RWPE2 (cell line): Measurements from ENCODE around the gene RARB.
A peak's percentile ranks its signal among the peaks of the same experiment; 100 is the strongest.

Experiments
- ATAC-seq: fragments of 200-7000 bp; cut with Tn5 transposase; 3 replicates; pipeline ENCODE4 v1.9.1; 2021; ENCODE audit warnings: low read depth
- DNase-seq: peaks from one replicate; pipeline ENCODE4 v3.0.0-alpha.2; 2020; ENCODE audit warnings: low spot score
- H3K27ac ChIP-seq: fragments of 450-650 bp; 2 replicates; pipeline ENCODE4 v1.5.1; 2017; ENCODE audit warnings: mild to moderate bottlenecking; ENCODE audit not compliant: poor library complexity, severe bottlenecking
- H3K27me3 ChIP-seq: fragments of 250-450 bp; sonication (Bioruptor Pico); 2 replicates; pipeline ENCODE4 v1.5.1; 2021; ENCODE audit warnings: mild to moderate bottlenecking, moderate library complexity; ENCODE audit not compliant: insufficient read depth, poor library complexity, severe bottlenecking
- H3K36me3 ChIP-seq: fragments of 250-450 bp; sonication (Bioruptor Pico); 2 replicates; pipeline ENCODE4 v1.5.1; 2020; ENCODE audit warnings: low read depth, mild to moderate bottlenecking, moderate library complexity
- H3K4me1 ChIP-seq: fragments of 250-450 bp; sonication (Bioruptor Pico); 2 replicates; pipeline ENCODE4 v1.5.1; 2021; ENCODE audit warnings: mild to moderate bottlenecking, moderate library complexity; ENCODE audit not compliant: insufficient read depth, poor library complexity, severe bottlenecking
- H3K4me3 ChIP-seq: fragments of 250-450 bp; sonication (Bioruptor Pico); 2 replicates; pipeline ENCODE4 v1.5.1; 2021; ENCODE audit warnings: mild to moderate bottlenecking, moderate library complexity; ENCODE audit not compliant: severe bottlenecking
- H3K9me3 ChIP-seq: fragments of 250-450 bp; sonication (Bioruptor Pico); 2 replicates; pipeline ENCODE4 v1.5.1; 2021; ENCODE audit warnings: mild to moderate bottlenecking, moderate library complexity; ENCODE audit not compliant: severe bottlenecking
- TF ChIP-seq, protein P1 (sequence below): fragments of 450-650 bp; IDR thresholded peaks from one replicate; pipeline ENCODE4 v1.5.1; 2017; ENCODE audit warnings: mild to moderate bottlenecking, moderate library complexity; ENCODE audit not compliant: poor library complexity, severe bottlenecking

The RARB gene

DNA sequence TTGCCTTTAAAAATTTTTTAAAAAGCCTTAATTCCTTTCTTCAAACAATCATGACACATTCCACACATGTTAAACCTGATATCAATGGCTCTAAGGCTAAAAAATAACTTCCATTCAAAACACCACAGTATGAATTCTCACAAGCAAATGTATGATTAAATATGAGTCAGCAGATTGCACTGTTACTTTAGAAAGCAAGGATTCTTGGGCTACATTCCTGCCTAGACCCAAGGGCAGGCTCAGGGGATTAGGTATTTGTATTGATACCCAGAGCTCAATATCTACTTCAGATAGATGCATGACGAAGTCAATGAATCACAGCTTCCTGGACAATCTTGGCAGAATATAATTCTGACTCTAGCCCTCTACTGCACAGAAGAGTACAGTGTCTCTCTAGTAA lies 65.7 kb downstream of the RARB start:
- Histone ChIP-seq H3K4me1 (no peaks in the 10 kb centered on the region), H3K9me3 (peaks cover 2% of the 10 kb centered on the region), H3K27ac (peak overlapping the region; percentile 74), H3K27me3 (no peaks in the 10 kb centered on the region), H3K36me3 (no peaks in the 10 kb centered on the region), H3K4me3 (no peak overlapping the region)
- TF ChIP-seq, protein P1, sequence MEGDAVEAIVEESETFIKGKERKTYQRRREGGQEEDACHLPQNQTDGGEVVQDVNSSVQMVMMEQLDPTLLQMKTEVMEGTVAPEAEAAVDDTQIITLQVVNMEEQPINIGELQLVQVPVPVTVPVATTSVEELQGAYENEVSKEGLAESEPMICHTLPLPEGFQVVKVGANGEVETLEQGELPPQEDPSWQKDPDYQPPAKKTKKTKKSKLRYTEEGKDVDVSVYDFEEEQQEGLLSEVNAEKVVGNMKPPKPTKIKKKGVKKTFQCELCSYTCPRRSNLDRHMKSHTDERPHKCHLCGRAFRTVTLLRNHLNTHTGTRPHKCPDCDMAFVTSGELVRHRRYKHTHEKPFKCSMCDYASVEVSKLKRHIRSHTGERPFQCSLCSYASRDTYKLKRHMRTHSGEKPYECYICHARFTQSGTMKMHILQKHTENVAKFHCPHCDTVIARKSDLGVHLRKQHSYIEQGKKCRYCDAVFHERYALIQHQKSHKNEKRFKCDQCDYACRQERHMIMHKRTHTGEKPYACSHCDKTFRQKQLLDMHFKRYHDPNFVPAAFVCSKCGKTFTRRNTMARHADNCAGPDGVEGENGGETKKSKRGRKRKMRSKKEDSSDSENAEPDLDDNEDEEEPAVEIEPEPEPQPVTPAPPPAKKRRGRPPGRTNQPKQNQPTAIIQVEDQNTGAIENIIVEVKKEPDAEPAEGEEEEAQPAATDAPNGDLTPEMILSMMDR: no peak
- ATAC-seq (peak; percentile 73; the same call in 2 of the 3 replicates), DNase-seq (no peak)

DNA sequence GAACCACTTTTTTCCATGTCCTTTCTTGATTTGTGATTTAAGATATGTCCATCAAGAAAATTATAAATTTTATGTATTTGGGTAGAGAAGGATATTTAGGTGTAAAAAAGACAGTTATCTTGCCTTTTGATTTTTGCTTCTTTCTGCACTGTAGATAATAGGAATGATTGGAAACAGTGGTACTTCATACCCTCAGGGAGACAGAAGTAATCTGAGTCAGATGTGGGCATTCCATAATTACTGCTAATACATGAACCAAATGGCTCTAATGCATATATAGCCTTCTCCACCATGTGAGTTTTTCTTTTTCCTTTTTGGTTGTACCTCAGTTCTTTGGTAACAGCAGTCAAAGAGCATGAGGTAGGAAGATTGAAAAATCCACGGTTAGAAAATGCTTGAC lies 67.2 kb downstream of the RARB start:
- no peak overlapping the region for H3K27ac ChIP-seq
- DNase-seq: no peak
- no peak overlapping the region for H3K4me3 ChIP-seq
- no peak for ATAC-seq
- TF ChIP-seq, protein P1: no peak
- no peaks in the 10 kb centered on the region for H3K4me1 ChIP-seq
- H3K9me3 ChIP-seq: peaks cover 4% of the 10 kb centered on the region
- H3K27me3 ChIP-seq: no peaks in the 10 kb centered on the region
- no peaks in the 10 kb centered on the region for H3K36me3 ChIP-seq

DNA sequence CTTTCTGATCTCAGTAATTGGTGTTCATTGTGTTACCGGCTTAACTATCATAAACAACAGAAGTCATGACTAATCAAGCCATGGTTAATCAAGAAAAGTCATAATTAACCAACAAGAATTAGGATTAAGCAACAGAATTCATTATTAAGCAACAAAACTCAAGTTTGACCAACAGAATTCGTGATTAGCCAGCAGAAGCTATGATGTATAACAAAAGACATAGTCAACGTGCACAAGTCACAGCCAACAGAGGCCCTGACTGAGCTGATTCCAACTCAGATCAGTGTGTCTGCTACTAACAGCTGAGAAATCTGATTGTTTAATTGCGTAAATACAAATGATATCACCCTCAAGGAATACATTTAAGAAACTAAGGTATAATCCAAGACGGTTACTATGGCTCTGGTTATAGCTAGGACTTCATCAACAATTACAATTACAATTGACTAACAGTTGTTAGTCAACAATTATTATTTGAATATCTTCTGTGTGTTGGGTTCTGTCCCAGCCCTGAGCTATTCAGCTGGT lies 67.7 kb downstream of the RARB start:
- H3K27me3 ChIP-seq: no peaks in the 10 kb centered on the region
- H3K4me1 ChIP-seq: no peaks in the 10 kb centered on the region
- no peak for DNase-seq
- peaks cover 4% of the 10 kb centered on the region for H3K9me3 ChIP-seq
- TF ChIP-seq, protein P1: no peak
- no peaks in the 10 kb centered on the region for H3K36me3 ChIP-seq
- no peak overlapping the region for H3K27ac ChIP-seq
- no peak overlapping the region for H3K4me3 ChIP-seq
- ATAC-seq: no peak

DNA sequence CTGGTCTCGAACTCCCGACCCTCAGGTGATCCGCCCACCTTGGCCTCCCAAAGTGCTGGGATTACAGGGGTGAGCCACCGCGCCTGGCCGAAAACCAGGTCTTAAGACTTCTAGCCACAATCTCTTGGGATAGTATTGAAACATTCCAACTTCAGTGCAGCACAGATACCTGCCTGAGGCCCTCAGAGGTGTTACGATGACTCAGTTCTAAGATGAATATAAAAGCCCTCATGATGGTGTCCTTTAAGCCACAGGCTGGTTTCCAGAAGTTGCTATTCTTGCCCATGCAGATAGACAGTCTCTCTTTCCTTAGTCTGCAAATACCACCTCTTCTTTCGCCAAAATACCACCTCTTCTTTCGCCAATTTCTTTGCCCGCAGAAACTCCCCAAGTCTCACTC lies 69.0 kb downstream of the RARB start:
- no peaks in the 10 kb centered on the region for H3K36me3 ChIP-seq
- no peak overlapping the region for H3K27ac ChIP-seq
- H3K4me1 ChIP-seq: no peaks in the 10 kb centered on the region
- no peaks in the 10 kb centered on the region for H3K27me3 ChIP-seq
- no peak overlapping the region for H3K4me3 ChIP-seq
- ATAC-seq: no peak
- H3K9me3 ChIP-seq: peaks cover 4% of the 10 kb centered on the region
- no peak for DNase-seq
- TF ChIP-seq, protein P1: no peak

DNA sequence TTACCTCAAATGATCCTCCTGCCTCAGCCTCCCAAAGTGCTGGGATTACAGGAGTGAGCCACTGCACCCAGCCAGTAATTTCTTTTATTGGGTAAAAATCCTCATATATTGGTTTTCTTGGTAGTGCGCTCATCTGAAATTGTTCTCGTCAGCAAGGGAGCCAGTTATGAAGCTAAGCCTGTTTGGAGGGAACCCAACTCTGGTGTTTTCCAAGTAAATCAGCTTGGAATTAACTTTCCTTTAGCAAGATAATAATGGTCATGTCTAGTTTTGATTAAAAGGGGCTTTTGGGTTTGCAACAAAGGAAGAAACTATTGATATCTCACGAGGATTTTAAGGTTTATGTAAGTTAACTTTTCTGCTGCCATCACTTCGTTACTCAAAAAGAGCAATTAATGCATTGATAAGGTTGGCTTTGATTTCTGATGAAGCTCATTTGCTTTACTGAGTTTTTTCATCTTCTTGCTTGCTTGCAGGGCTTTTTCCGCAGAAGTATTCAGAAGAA lies 72.7 kb downstream of the RARB start:
- H3K4me1 ChIP-seq: no peaks in the 10 kb centered on the region
- peaks cover 1% of the 10 kb centered on the region for H3K9me3 ChIP-seq
- TF ChIP-seq, protein P1: no peak
- no peaks in the 10 kb centered on the region for H3K27me3 ChIP-seq
- no peak overlapping the region for H3K4me3 ChIP-seq
- DNase-seq (no peak), ATAC-seq (no peak)
- no peak overlapping the region for H3K27ac ChIP-seq
- H3K36me3 ChIP-seq: no peaks in the 10 kb centered on the region
